ENCODE measurements around the gene SH3RF3.
"Not testable (repeated sequence)": the region's sequence is repeated elsewhere in the genome, so short reads cannot be mapped to it uniquely, and the experiment has no call there.

Gene SH3RF3

GRCh38 chr2:109159096-109159495 is 30.1 kb downstream of the SH3RF3 start:
- DNase-seq (ENCODE audit: low read depth) = no peak

GRCh38 chr2:109160714-109161440 is 31.9 kb downstream of the SH3RF3 start:
- DNase-seq (ENCODE audit: low read depth) = no peak

DNA sequence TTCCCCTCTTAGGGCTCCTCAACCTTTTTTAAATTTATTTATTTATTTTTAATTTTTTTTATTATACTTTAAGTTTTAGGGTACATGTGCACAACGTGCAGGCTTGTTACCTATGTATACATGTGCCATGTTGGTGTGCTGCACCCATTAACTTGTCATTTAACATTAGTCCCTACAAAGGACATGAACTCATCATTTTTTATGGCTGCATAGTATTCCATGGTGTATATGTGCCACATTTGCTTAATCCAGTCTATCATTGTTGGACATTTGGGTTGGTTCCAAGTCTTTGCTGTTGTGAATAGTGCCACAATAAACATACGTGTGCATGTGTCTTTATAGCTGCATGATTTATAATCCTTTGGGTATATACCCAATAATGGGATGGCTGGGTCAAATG is 33.4 kb downstream of the SH3RF3 start:
- DNase-seq (ENCODE audit: low read depth) = not testable (repeated sequence)

GRCh38 chr2:109162999-109163398 is 34.0 kb downstream of the SH3RF3 start:
- DNase-seq (ENCODE audit: low read depth) = no peak

GRCh38 chr2:109164311-109164710 is 35.3 kb downstream of the SH3RF3 start:
- DNase-seq (ENCODE audit: low read depth) = no peak

DNA sequence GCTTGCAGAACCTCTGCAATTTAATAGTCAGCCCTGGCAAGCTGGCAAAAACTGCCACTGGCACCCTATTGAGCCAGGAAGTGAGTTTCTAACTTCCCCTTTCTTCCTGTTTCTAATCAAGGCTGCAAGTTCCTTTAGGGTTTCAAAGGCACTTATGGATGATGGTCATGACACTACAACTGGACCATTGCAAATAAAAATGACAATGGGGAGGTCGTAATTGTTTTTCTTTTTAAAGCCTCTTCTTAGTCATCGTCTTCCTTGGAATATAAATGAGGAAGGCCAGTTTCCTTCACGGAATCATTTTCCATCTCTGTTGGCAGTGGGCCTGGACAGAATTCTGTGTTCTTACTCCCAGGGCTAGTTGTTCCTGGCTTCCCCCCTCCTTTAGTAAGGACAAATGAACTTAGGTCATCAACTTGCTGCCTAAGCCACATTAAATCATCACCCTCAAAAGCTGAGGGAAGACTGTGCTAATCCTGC is 35.8 kb downstream of the SH3RF3 start:
- DNase-seq (ENCODE audit: low read depth) = peak; percentile 86

GRCh38 chr2:109166811-109167210 is 37.8 kb downstream of the SH3RF3 start:
- no peak for DNase-seq (ENCODE audit: low read depth)

DNA sequence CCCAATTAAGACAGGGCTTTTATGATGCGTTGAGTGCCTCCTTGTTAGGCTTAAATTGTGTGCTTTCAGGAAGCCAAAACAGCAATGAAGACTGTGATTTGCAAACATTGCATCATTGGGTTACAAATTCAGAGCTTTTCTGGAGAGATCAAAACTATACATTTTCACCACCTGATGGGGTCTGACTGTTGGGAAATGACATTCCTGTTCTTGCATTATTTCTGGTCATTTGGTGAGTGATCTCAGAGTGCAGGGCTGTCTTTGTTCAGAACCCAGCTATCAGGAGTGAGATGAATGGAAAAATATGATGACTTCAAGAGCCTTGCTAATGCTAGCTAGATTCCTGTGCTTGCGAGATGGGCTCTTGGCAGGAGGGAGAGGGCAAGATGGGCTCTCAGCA is 39.1 kb downstream of the SH3RF3 start:
- no peak for DNase-seq (ENCODE audit: low read depth)

- DNase-seq (ENCODE audit: low read depth) = no peak
These were observed 39.7 kb downstream of the SH3RF3 start for GRCh38 chr2:109168716-109169115.

- no peak for DNase-seq (ENCODE audit: low read depth)
These were observed 41.6 kb downstream of the SH3RF3 start for GRCh38 chr2:109170645-109171044.

- peak; percentile 98 for DNase-seq (ENCODE audit: low read depth)
These were observed 42.7 kb downstream of the SH3RF3 start for GRCh38 chr2:109171444-109172334.

DNA sequence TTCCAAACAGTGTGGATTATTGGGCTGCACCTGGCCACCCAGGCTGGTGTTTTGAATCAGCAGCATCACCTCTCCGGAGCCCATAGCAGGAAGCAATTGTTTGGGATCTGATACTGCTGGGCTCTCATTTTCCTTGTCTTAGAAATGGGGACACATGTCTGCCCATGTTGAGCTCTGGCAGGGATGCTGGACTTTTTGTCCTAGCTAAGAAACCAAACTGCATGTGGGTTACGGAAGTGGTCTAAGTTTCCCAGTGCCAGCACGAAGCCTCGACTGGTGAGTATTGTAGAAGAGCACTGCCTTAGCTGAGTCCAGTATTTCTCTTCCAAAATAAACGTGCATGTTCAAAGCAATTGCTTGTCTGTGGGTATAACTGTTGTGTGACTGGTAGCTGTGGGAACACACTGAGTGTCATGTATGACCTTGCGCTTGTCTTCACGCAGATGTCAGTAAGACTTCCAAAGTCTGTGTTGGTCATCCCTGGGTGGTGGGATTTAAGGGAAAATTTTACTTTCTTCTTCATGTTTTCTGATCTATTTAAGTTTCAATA is 43.6 kb downstream of the SH3RF3 start:
- no peak for DNase-seq (ENCODE audit: low read depth)

- peak; percentile 73 for DNase-seq (ENCODE audit: low read depth)
These were observed 44.5 kb downstream of the SH3RF3 start for GRCh38 chr2:109173311-109174171.

DNA sequence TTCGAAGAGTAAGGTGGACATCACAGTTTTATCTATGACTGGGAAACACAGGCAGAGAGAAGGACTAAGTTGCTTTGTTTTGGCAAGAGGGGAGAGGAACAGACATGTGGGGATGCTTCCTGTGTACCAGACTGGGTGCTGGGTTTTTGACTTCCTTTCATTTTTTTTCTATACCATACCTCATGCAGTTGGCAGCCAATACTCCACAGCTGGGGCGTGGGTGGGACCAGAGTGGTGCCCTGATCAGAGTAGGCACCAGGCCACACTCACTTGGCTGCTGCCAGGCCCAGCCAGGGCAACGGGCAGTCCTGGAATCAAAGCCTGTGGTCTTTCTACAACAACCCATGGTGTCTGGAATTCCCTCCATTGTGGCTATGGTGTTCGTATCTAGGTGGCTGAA is 45.2 kb downstream of the SH3RF3 start:
- DNase-seq (ENCODE audit: low read depth) = no peak

DNA sequence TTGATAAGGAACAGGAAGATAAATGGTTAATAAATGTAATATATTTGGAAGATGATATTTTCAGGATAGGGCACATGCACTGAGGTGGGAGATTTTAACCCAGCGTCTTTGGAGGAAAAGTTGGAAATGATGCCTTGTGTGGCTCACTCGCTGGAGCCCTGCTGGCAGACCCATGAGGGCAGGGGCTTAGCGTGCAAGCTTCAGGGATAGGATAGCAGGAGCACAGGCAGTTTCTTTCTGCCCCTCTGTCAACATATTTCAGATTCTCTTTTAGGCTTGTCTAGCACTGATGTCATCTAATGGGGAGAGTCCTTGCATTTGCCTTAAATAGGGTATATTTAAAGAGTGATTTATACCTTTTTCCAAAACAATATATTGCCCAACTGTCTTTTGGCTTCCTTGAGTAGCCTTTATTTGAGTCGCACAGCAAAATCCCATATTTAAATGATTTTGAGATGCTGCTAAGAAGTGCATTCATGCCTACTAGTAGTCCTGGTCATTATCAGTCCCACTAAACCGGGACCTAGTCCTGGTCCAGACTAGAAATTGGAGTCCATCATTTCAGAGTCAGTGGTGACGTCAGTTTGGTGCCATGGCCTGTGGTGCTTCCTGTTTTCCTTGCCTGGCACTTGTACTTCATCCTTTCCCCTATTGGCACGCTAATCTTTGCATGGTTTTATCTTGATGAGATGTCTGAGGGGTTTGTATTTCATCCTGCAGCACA is 45.8 kb downstream of the SH3RF3 start:
- DNase-seq (ENCODE audit: low read depth) = no peak

DNA sequence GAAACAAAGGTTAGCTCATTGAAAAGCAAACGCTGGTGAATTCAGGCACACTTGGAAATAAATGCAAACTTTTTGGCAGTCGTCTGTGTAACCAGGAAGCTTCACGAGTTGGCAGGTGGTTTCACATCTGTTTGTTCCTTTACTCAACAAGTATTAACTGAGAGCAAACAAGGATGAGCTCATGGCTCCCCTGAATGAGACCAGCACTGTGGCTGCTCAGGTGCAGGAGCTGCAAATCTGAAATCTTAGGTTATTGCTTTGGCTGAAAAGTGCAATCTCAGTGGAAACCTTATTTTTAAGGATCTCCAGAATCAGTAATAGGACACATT is 46.3 kb downstream of the SH3RF3 start:
- DNase-seq (ENCODE audit: low read depth) = no peak

DNA sequence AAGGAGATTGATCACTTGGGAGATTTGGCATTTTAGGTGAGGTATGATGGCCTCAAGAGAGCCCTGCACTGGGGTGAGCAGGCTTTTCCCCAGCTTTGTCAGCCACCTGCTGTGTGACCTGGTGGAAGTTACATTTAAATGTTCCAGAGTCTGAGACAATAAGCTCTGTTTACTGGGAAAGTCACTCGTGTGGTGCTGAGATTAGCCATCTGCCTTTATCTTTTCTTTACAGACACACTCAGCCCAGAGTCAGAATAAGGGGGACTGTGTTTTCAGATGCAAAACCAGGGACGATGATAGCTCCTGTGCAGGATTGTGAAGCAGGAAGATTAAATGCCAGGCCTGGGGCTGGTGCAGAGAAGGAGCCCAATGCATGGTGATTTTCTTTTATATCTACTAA is 47.9 kb downstream of the SH3RF3 start:
- DNase-seq (ENCODE audit: low read depth) = no peak

DNA sequence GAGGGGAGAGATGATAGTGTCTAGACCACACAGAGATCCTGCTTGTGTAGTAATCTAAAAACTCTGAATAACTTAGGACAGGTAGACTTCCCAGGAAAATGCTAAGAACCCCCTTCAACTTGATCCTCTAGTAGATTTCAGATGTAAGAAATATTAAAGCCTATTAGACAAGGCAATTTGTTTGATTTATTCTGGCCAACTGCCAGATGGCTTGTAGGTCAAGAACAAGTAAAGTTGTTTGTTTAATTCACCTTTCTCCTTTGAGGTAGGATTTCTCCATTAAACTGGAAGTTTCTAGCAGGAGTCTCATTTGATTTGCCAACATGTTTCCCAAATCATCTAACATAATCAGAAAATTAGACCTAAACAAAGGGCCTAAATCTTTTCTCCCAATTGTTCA is 48.6 kb downstream of the SH3RF3 start:
- DNase-seq (ENCODE audit: low read depth) = no peak

- no peak for DNase-seq (ENCODE audit: low read depth)
These were observed 50.0 kb downstream of the SH3RF3 start for GRCh38 chr2:109178968-109179367.

GRCh38 chr2:109180786-109181185 is 51.8 kb downstream of the SH3RF3 start:
- no peak for DNase-seq (ENCODE audit: low read depth)

- no peak for DNase-seq (ENCODE audit: low read depth)
These were observed 53.4 kb downstream of the SH3RF3 start for GRCh38 chr2:109182426-109182825.

All from stromal cell of bone marrow (primary cell).